Measurements from ENCODE around the gene ALKBH5. TPM values are rescaled to one million over a fixed set of nuclear protein-coding genes. Genes with fewer than 3 reads are reported as not detected.

The ALKBH5 gene
- total RNA-seq, 1 donor from 2014 or later: 92.6 TPM

DNA sequence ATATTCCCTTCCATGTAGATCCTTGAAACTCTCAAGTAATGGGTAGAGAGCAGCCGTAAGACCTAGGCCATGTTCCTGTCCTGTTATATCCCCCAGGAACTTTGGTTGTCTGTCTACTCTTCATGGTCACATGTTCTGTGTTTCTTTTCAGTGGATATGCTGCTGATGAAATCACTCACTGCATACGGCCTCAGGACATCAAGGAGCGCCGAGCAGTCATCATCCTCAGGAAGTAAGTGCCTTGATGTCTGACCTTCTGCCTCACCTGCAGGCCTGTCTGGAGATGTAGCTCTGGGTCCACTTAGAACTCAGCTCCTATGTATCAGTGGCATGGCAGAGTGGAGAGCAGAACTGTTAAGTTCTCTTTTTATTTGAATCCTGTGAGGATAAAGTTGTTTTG lies 11.2 kb downstream of the ALKBH5 start:
- Histone ChIP-seq H2AFZ (ENCODE audit: low read depth, low read length) (no peak overlapping the region), H4K20me1 (ENCODE audit: insufficient read depth, low read length) (peaks cover 94% of the 10 kb centered on the region), H3K79me2 (ENCODE audit: insufficient read depth, low read length) (peaks cover 97% of the 10 kb centered on the region), H3K4me2 (ENCODE audit: low read length) (no peak overlapping the region), H3K4me3 (ENCODE audit: insufficient read depth, low read depth, low read length) (no peak overlapping the region), H3K36me3 (ENCODE audit: insufficient read depth, low read length) (peaks cover 39% of the 10 kb centered on the region), H3K27ac (ENCODE audit: low read depth, low read length) (no peak overlapping the region), H3K4me1 (ENCODE audit: insufficient read depth, low read length) (peaks cover 6% of the 10 kb centered on the region), H3K27me3 (ENCODE audit: insufficient read depth, low read length) (no peaks in the 10 kb centered on the region), H3K9me3 (ENCODE audit: insufficient read depth, low read depth, low read length) (no peaks in the 10 kb centered on the region), H3K9ac (ENCODE audit: low read length) (no peak overlapping the region)
- H3K4me1 Mint-ChIP-seq (ENCODE audit: low read depth, unreplicated experiment): peaks cover 12% of the 10 kb centered on the region
- no peak for DNase-seq (ENCODE audit: low read depth)
- H3K4me3 Mint-ChIP-seq (ENCODE audit: unreplicated experiment): no peak overlapping the region
- no peaks in the 10 kb centered on the region for H3K9me3 Mint-ChIP-seq (ENCODE audit: unreplicated experiment)
- no peak for TF ChIP-seq EZH2 (IDR thresholded peaks at IDR 0.05; ENCODE audit: insufficient read depth, low read length)
- TF ChIP-seq, protein P1, sequence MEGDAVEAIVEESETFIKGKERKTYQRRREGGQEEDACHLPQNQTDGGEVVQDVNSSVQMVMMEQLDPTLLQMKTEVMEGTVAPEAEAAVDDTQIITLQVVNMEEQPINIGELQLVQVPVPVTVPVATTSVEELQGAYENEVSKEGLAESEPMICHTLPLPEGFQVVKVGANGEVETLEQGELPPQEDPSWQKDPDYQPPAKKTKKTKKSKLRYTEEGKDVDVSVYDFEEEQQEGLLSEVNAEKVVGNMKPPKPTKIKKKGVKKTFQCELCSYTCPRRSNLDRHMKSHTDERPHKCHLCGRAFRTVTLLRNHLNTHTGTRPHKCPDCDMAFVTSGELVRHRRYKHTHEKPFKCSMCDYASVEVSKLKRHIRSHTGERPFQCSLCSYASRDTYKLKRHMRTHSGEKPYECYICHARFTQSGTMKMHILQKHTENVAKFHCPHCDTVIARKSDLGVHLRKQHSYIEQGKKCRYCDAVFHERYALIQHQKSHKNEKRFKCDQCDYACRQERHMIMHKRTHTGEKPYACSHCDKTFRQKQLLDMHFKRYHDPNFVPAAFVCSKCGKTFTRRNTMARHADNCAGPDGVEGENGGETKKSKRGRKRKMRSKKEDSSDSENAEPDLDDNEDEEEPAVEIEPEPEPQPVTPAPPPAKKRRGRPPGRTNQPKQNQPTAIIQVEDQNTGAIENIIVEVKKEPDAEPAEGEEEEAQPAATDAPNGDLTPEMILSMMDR (IDR thresholded peaks at IDR 0.05; ENCODE audit: insufficient read depth, low read depth, low read length): no peak
- no peaks in the 10 kb centered on the region for H3K27me3 Mint-ChIP-seq (ENCODE audit: low read depth, unreplicated experiment)
- peaks cover 18% of the 10 kb centered on the region for H3K36me3 Mint-ChIP-seq (ENCODE audit: low read depth, unreplicated experiment)
- no peak overlapping the region for H3K27ac Mint-ChIP-seq (ENCODE audit: unreplicated experiment)
- no peak for FAIRE-seq

DNA sequence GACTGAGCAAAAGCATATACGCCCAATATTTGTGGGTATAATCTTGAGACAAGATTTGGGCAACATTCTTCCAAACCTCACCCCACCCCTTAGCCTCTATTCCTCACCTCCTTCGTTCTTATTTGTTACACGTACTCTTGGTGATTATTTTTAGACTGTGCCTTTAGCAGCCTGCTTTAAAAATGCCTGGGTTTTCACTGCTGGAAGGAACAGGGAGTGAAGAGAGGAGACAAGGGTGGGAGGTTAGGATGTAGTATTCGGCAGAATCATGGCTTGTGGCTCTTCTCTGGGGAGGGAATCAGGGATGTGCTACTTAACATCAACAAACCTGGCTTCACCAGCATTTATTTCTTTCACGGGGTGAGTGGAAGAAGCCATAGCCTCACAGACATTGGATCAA lies 11.6 kb downstream of the ALKBH5 start:
- H3K27ac Mint-ChIP-seq (ENCODE audit: unreplicated experiment): no peak overlapping the region
- no peak overlapping the region for H3K9ac ChIP-seq (ENCODE audit: low read length)
- H4K20me1 ChIP-seq (ENCODE audit: insufficient read depth, low read length): peaks cover 93% of the 10 kb centered on the region
- H3K4me1 Mint-ChIP-seq (ENCODE audit: low read depth, unreplicated experiment): peaks cover 12% of the 10 kb centered on the region
- no peak overlapping the region for H3K27ac ChIP-seq (ENCODE audit: low read depth, low read length)
- no peaks in the 10 kb centered on the region for H3K9me3 ChIP-seq (ENCODE audit: insufficient read depth, low read depth, low read length)
- H3K4me1 ChIP-seq (ENCODE audit: insufficient read depth, low read length): peaks cover 6% of the 10 kb centered on the region
- DNase-seq (ENCODE audit: low read depth) (no peak), FAIRE-seq (no peak)
- no peak overlapping the region for H3K4me3 ChIP-seq (ENCODE audit: insufficient read depth, low read depth, low read length)
- peaks cover 41% of the 10 kb centered on the region for H3K36me3 ChIP-seq (ENCODE audit: insufficient read depth, low read length)
- peaks cover 15% of the 10 kb centered on the region for H3K36me3 Mint-ChIP-seq (ENCODE audit: low read depth, unreplicated experiment)
- TF ChIP-seq, protein P1 (IDR thresholded peaks at IDR 0.05; ENCODE audit: insufficient read depth, low read depth, low read length): no peak
- no peak for TF ChIP-seq EZH2 (IDR thresholded peaks at IDR 0.05; ENCODE audit: insufficient read depth, low read length)
- H3K27me3 ChIP-seq (ENCODE audit: insufficient read depth, low read length): no peaks in the 10 kb centered on the region
- H3K4me2 ChIP-seq (ENCODE audit: low read length): no peak overlapping the region
- peaks cover 97% of the 10 kb centered on the region for H3K79me2 ChIP-seq (ENCODE audit: insufficient read depth, low read length)
- no peaks in the 10 kb centered on the region for H3K27me3 Mint-ChIP-seq (ENCODE audit: low read depth, unreplicated experiment)
- no peaks in the 10 kb centered on the region for H3K9me3 Mint-ChIP-seq (ENCODE audit: unreplicated experiment)
- no peak overlapping the region for H3K4me3 Mint-ChIP-seq (ENCODE audit: unreplicated experiment)
- no peak overlapping the region for H2AFZ ChIP-seq (ENCODE audit: low read depth, low read length)

DNA sequence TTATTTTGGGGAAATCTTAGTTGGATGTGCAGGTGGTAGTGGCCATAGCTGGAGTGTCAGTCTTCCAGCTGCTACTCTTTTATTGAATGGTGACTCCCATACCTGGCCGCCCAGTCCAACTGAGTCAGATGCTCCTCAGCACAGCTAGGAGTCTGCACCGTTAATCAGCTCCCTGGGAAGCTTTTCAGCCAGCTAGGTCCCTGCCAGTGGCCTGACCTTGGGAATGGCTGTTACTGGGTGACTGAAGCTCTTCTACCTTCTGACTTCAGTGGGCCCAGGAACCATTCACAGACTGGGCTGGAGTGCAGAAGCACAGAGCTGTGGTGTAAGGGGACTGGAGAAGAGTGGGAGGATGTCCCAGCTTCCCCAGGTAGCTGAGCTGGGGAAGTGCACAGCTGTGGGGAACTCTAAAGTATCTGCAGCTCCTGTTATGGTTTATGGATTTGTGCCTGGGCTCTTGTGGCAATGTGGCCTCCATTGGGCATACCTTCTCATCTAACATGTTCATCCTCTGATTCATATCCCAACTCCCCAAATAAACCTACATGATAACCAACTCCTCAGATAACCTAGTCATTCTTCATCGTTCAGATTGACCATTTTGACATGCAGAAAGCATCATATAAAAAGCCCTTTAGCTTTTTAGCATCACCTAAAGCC lies 14.0 kb downstream of the ALKBH5 start:
- Histone ChIP-seq H3K4me2 (ENCODE audit: low read length) (no peak overlapping the region), H3K79me2 (ENCODE audit: insufficient read depth, low read length) (peaks cover 91% of the 10 kb centered on the region), H3K9me3 (ENCODE audit: insufficient read depth, low read depth, low read length) (no peaks in the 10 kb centered on the region), H3K36me3 (ENCODE audit: insufficient read depth, low read length) (peaks cover 42% of the 10 kb centered on the region), H3K27me3 (ENCODE audit: insufficient read depth, low read length) (no peaks in the 10 kb centered on the region), H3K27ac (ENCODE audit: low read depth, low read length) (no peak overlapping the region), H4K20me1 (ENCODE audit: insufficient read depth, low read length) (peaks cover 86% of the 10 kb centered on the region), H3K4me1 (ENCODE audit: insufficient read depth, low read length) (no peaks in the 10 kb centered on the region), H3K4me3 (ENCODE audit: insufficient read depth, low read depth, low read length) (no peak overlapping the region), H3K9ac (ENCODE audit: low read length) (no peak overlapping the region), H2AFZ (ENCODE audit: low read depth, low read length) (no peak overlapping the region)
- Mint-ChIP-seq H3K9me3 (ENCODE audit: unreplicated experiment) (no peaks in the 10 kb centered on the region), H3K27ac (ENCODE audit: unreplicated experiment) (no peak overlapping the region), H3K27me3 (ENCODE audit: low read depth, unreplicated experiment) (no peaks in the 10 kb centered on the region), H3K4me3 (ENCODE audit: unreplicated experiment) (no peak overlapping the region), H3K4me1 (ENCODE audit: low read depth, unreplicated experiment) (peaks cover 2% of the 10 kb centered on the region), H3K36me3 (ENCODE audit: low read depth, unreplicated experiment) (peaks cover 21% of the 10 kb centered on the region)
- FAIRE-seq (no peak), DNase-seq (ENCODE audit: low read depth) (no peak)
- TF ChIP-seq EZH2 (IDR thresholded peaks at IDR 0.05; ENCODE audit: insufficient read depth, low read length): no peak
- TF ChIP-seq, protein P1 (IDR thresholded peaks at IDR 0.05; ENCODE audit: insufficient read depth, low read depth, low read length): no peak
